HCT116 (cell line): Measurements from ENCODE around the gene GLMP. TPM values are rescaled to one million over a fixed set of nuclear protein-coding genes. Genes with fewer than 3 reads are reported as not detected.

Source experiments
- ATAC-seq: fragments of 200-7000 bp; cut with Tn5 transposase; 2 replicates; pipeline ENCODE4 v1.9.1; 2020; ENCODE audit warnings: mild to moderate bottlenecking, moderate library complexity
- BruUV-seq: library from RNA; stranded (reverse); fragments of 400-500 nt; replicated peaks from 2 replicates; lab custom pipeline; 2021; lab: Mats Ljungman, UMichigan
- CTCF ChIA-PET: fragments of 300-600 bp; sonication (Branson Sonifier 250); formaldehyde crosslinking; loops from one replicate; lab custom pipeline; 2021; ENCODE audit warnings: antibody characterized with exemption; lab: Charles Lee
- POLR2A ChIA-PET: fragments of 300-600, 350-600 bp; sonication (Branson Sonifier 250); formaldehyde crosslinking; loops from one replicate; lab custom pipeline; 2021; ENCODE audit warnings: antibody characterized with exemption; lab: Charles Lee
- RAD21 ChIA-PET, 2 experiments: fragments of 300-600 bp; sonication (Branson Sonifier 250); formaldehyde crosslinking; loops; one replicate each; lab custom pipeline; 2023; ENCODE audit warnings: low total read pairs in 2 of 2; ENCODE audit not compliant: uncharacterized antibody in 2 of 2, unreplicated experiment in 2 of 2, low non-redundant PET in 1 of 2; lab: Charles Lee
- DNase-seq: peaks from one replicate; pipeline ENCODE4 v3.0.0-alpha.2; 2010; ENCODE audit warnings: low read depth, low spot score
- H2AFZ ChIP-seq: fragments of 200-600 bp; shearing (Covaris generic), sonication (generic); 2 replicates; pipeline ENCODE4 v1.6.1; 2017; ENCODE audit warnings: low read depth, mixed run types, mixed read lengths, antibody characterized with exemption, low read length; ENCODE audit not compliant: poor library complexity, severe bottlenecking
- H3K27ac ChIP-seq: 2 replicates; pipeline ENCODE4 v1.5.1; 2012; ENCODE audit warnings: low read depth, low read length
- H3K27me3 ChIP-seq: fragments of 200-600 bp; sonication (generic); 2 replicates; pipeline ENCODE4 v1.6.1; 2016; ENCODE audit warnings: mixed run types, low read length, mixed read lengths; ENCODE audit not compliant: insufficient read depth
- H3K36me3 ChIP-seq, 2 experiments: fragments of 200-500 bp in 1 of 2; fragments of 200-600 bp in 1 of 2; sonication (Bioruptor generic) in 1 of 2; sonication (generic) in 1 of 2; 2 replicates each; pipeline versions ENCODE4 v1.5.1 to v1.6.1; 2014 to 2016; ENCODE audit warnings: low read length in 2 of 2, inconsistent platforms in 1 of 2, mixed read lengths in 1 of 2, mixed run types in 1 of 2; ENCODE audit not compliant: insufficient read depth in 2 of 2, control insufficient read depth in 1 of 2
- H3K4me1 ChIP-seq, 2 experiments: fragments of 200-600 bp in 1 of 2; sonication (generic) in 1 of 2; 2 replicates each; pipeline versions ENCODE4 v1.5.1 to v1.6.1; 2012 to 2017; ENCODE audit warnings: low read length in 2 of 2, inconsistent platforms in 1 of 2, mild to moderate bottlenecking in 1 of 2, mixed read lengths in 1 of 2, mixed run types in 1 of 2, moderate library complexity in 1 of 2; ENCODE audit not compliant: insufficient read depth in 2 of 2, control insufficient read depth in 1 of 2
- H3K4me2 ChIP-seq: fragments of 200-600 bp; sonication (generic); 2 replicates; pipeline ENCODE4 v1.6.1; 2017; ENCODE audit warnings: mixed run types, low read length, mixed read lengths
- H3K4me3 ChIP-seq, 2 experiments: fragments of 200-600 bp in 1 of 2; sonication (generic) in 1 of 2; replicated peaks in 1 of 2; 2 replicates each; pipeline ENCODE4 v1.5.1; 2011 to 2016; ENCODE audit warnings: low read length in 2 of 2, control low read depth in 1 of 2, low read depth in 1 of 2, mild to moderate bottlenecking in 1 of 2, mixed read lengths in 1 of 2, mixed run types in 1 of 2
- H3K79me2 ChIP-seq: fragments of 200-600 bp; sonication (generic); 2 replicates; pipeline ENCODE4 v1.6.1; 2017; ENCODE audit warnings: mild to moderate bottlenecking, mixed run types, low read length, moderate library complexity, mixed read lengths; ENCODE audit not compliant: insufficient read depth
- H3K9ac ChIP-seq: fragments of 200-600 bp; sonication (generic); 2 replicates; pipeline ENCODE4 v1.6.1; 2016; ENCODE audit warnings: low read length, mixed read lengths
- H3K9me2 ChIP-seq: fragments of 200-600 bp; sonication (generic), shearing (Covaris generic); 2 replicates; pipeline ENCODE4 v1.6.1; 2017; ENCODE audit warnings: mixed run types, mild to moderate bottlenecking, moderate library complexity; ENCODE audit not compliant: insufficient read depth
- H3K9me3 ChIP-seq, 2 experiments: fragments of 200-500 bp in 1 of 2; fragments of 200-600 bp in 1 of 2; sonication (Bioruptor generic) in 1 of 2; sonication (generic) in 1 of 2; 2 replicates each; pipeline ENCODE4 v1.6.1; 2014 to 2017; ENCODE audit warnings: low read length in 2 of 2, mixed read lengths in 2 of 2, inconsistent platforms in 1 of 2, low read depth in 1 of 2, mild to moderate bottlenecking in 1 of 2, mixed run types in 1 of 2, moderate library complexity in 1 of 2; ENCODE audit not compliant: control insufficient read depth in 1 of 2, insufficient read depth in 1 of 2
- H4K20me1 ChIP-seq: fragments of 200-600 bp; sonication (generic), shearing (Covaris generic); 2 replicates; pipeline ENCODE4 v1.6.1; 2017; ENCODE audit warnings: mixed run types, mild to moderate bottlenecking, moderate library complexity; ENCODE audit not compliant: insufficient read depth
- CEBPB ChIP-seq: IDR thresholded peaks from 2 replicates; pipeline ENCODE4 v1.6.1; 2012; ENCODE audit warnings: low read depth
- CTCF ChIP-seq, 3 experiments: fragments of 200-600 bp in 1 of 3; sonication (generic) in 1 of 3; IDR thresholded peaks in 2 of 3; conservative IDR thresholded peaks in 1 of 3; 2 replicates each; pipeline ENCODE4 v1.5.1; 2012 to 2017; ENCODE audit warnings: low read depth in 2 of 3, low read length in 2 of 3, antibody characterized with exemption in 1 of 3, borderline replicate concordance in 1 of 3, control low read depth in 1 of 3, mild to moderate bottlenecking in 1 of 3, mixed read lengths in 1 of 3, mixed run types in 1 of 3, moderate library complexity in 1 of 3; ENCODE audit not compliant: insufficient read depth in 1 of 3
- EGR1 ChIP-seq: IDR thresholded peaks from 2 replicates; pipeline ENCODE4 v1.6.1; 2012; ENCODE audit warnings: low read depth
- ELF1 ChIP-seq: IDR thresholded peaks from 2 replicates; pipeline ENCODE4 v1.6.1; 2012; ENCODE audit warnings: low read depth, borderline replicate concordance
- POLR2A ChIP-seq: IDR thresholded peaks from 2 replicates; pipeline ENCODE4 v1.7.0; 2011; ENCODE audit warnings: borderline replicate concordance; ENCODE audit not compliant: insufficient read depth, insufficient read length; ENCODE audit errors: extremely low read depth
- RAD21 ChIP-seq: IDR thresholded peaks from 2 replicates; pipeline ENCODE4 v1.6.1; 2012; ENCODE audit warnings: low read depth, mild to moderate bottlenecking
- SP1 ChIP-seq: IDR thresholded peaks from 2 replicates; pipeline ENCODE4 v1.6.1; 2012; ENCODE audit warnings: low read depth
- YY1 ChIP-seq: IDR thresholded peaks from 2 replicates; pipeline ENCODE4 v1.6.1; 2011; ENCODE audit warnings: low read length, low read depth, moderate library complexity, mild to moderate bottlenecking; ENCODE audit not compliant: insufficient replicate concordance; ENCODE audit errors: extremely low read depth
- intact Hi-C: fragments of 100-400 bp; cut with micrococcal nuclease; formaldehyde crosslinking; loops from 2 replicates; pipeline ENCODE4 v1.10.0; 2022
- total RNA-seq: library from RNA; stranded (reverse); gene quantifications from one replicate; pipeline ENCODE4 v1.2.1, GENCODE V29; 2021; ENCODE audit not compliant: unreplicated experiment

Gene GLMP
- total RNA-seq, 1 experiment from 2014 or later, result 27.8 TPM

DNA sequence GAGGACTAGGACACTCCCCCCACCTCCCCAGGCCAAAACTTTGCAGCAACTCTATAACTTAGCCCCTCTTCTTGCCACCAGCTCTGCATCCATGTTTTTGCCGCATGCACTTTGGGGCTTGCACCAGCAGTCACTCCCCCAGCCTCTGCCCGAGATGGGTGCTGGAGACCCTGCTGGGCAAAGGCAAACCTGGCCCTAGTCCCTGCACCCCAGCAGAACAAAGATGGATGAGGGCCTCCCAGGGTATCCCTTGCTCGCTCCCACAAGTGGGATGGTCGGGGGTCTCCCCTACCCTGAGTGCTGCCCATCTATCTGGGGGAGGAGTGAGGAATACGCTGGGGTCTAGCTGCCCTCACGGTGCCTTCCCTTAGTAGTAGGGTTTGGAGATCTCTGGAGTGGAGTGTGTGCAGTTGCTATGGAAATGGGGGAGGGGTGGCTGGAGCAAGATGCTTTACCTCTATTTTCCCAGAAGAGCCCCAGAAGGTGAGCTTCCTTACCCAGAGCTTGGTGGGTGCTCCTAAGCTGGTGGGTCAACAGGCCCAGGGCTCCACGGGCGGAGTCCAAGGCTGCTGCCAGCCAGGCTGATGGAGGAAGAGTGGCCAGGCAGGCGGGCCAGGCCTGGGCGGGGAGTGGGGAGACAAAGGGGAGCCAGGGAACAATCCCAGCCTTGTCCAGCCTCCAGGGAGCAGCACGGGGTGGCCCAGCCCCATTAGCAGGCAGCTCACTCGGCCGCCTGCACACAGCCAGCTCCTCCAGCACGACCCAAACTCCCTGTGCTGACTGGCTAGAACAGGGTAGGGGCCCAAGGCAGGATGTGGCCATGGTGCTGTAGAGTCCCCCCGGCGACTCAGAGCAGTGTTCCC, 47.8 kb downstream of the GLMP start, which contains the start of gene PAQR6:
TSS of gene PAQR6 (minus strand) at position 597 of the 863 bp plus-strand sequence. CDS start 1,325 bp downstream, outside the sequence.
- RAD21 ChIA-PET, result no interaction called here
- TF ChIP-seq RAD21 (no peak), CEBPB (no peak), CTCF (IDR thresholded peaks at IDR 0.05 in 2 of 3, conservative IDR thresholded peaks at IDR 0.05 in 1 of 3; ENCODE audit: borderline replicate concordance in 1 of 3, insufficient read depth in 1 of 3, low read depth in 2 of 3, low read length in 2 of 3) (no peak), EGR1 (no peak), POLR2A (no peak), SP1 (no peak), ELF1 (no peak), YY1 (no peak)
- TF ChIP-seq, all 23 proteins: peak for 0
- Histone ChIP-seq H3K4me1 (peaks cover 8 to 19% of the 10 kb centered on the region in 2 experiments), H3K4me3 (no peak within 1 kb of the TSS), H4K20me1 (peaks cover 3% of the 10 kb centered on the region; the same call in 1 of the 2 replicates), H3K79me2 (no peaks in the 10 kb centered on the region), H3K27ac (peak within 1 kb of the TSS; percentile 24; the same call in 1 of the 2 replicates), H3K27me3 (no peaks in the 10 kb centered on the region), H3K9me3 (no peaks in the 10 kb centered on the region), H2AFZ (no peak within 1 kb of the TSS), H3K36me3 (peaks cover 24 to 33% of the 10 kb centered on the region in 2 experiments), H3K4me2 (peak within 1 kb of the TSS; percentile 41), H3K9me2 (no peaks in the 10 kb centered on the region), H3K9ac (no peak within 1 kb of the TSS; the same call in 1 of the 2 replicates)
- no peak for DNase-seq
- intact Hi-C loops, result no loop called here
- no TSS peak for BruUV-seq
- ATAC-seq, result peak; percentile 25
- ChIA-PET CTCF (interaction anchor here (1.4 kb wide), 1 partner anchor 14 kb away, joined by 3 read pairs; no protein-coding TSS in a partner anchor), POLR2A (no interaction called here)
